DND-41 (cell line): ENCODE data around the gene DPP7.

Source experiments
- CTCF ChIP-seq: IDR thresholded peaks from 2 replicates; pipeline ENCODE4 v1.5.1; 2012; ENCODE audit warnings: borderline replicate concordance, low read length, moderate library complexity, mild to moderate bottlenecking; ENCODE audit not compliant: poor library complexity, severe bottlenecking; ENCODE audit errors: extremely low read depth
- EZH2 ChIP-seq: IDR thresholded peaks from 3 replicates; pipeline ENCODE4 v1.6.1; 2012; ENCODE audit warnings: borderline replicate concordance, low read depth, mild to moderate bottlenecking, moderate library complexity, low read length, inconsistent platforms; ENCODE audit not compliant: severe bottlenecking

GRCh38 chr9:137062384-137062783, 52.1 kb downstream of the DPP7 start:
- no peak for TF ChIP-seq CTCF
- TF ChIP-seq EZH2 = no peak
